Astrocyte (in vitro differentiated cells and primary cell): ENCODE measurements around the gene GRIN2D.

Source experiments
- EZH2 ChIP-seq: IDR thresholded peaks from 2 replicates; pipeline ENCODE4 v1.6.1; 2012; ENCODE audit warnings: mild to moderate bottlenecking, low read length, inconsistent platforms; ENCODE audit not compliant: insufficient read depth
- TF ChIP-seq, protein P1 (sequence below): IDR thresholded peaks from 2 replicates; pipeline ENCODE4 v1.5.1; 2011; ENCODE audit warnings: low read depth, mild to moderate bottlenecking, inconsistent platforms, low read length, moderate library complexity; ENCODE audit not compliant: insufficient read depth

DNA sequence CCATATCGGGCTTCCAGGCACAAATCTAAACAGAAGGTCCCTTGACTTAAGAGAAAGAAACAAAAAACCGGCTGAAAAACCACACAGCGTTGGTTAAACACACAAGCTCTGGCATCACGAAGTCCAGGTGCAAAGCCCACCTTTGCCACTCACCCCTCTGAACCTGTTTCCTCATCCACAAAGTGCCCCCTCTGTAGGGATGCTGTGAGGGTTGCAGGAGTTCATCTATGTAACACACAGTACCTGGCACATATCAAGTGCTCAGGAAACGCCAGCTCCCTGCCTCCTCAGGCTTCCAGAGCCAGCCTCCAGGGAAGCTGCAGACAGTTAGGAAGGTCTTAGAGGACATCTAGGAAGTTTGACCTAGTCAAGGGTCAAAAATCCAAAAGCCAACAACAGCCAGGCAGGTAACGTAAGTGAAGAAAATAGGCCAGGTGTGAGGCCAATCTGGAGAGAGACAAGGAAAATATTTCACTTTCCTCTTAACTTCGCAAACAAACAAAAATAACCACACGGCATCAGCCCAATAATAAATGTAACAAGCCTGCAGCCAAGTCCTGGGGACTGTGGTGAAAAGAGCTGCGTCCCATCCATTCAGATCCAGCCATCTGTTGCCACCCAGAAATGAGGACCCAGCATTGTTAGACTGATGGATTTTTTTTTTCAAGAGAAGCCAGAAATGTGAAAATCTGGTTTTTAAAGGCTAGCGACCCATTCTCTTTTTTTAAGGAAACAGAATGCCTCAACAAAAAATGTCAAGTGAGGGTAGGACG, 12.1 kb upstream of the GRIN2D start:
- TF ChIP-seq, protein P1, sequence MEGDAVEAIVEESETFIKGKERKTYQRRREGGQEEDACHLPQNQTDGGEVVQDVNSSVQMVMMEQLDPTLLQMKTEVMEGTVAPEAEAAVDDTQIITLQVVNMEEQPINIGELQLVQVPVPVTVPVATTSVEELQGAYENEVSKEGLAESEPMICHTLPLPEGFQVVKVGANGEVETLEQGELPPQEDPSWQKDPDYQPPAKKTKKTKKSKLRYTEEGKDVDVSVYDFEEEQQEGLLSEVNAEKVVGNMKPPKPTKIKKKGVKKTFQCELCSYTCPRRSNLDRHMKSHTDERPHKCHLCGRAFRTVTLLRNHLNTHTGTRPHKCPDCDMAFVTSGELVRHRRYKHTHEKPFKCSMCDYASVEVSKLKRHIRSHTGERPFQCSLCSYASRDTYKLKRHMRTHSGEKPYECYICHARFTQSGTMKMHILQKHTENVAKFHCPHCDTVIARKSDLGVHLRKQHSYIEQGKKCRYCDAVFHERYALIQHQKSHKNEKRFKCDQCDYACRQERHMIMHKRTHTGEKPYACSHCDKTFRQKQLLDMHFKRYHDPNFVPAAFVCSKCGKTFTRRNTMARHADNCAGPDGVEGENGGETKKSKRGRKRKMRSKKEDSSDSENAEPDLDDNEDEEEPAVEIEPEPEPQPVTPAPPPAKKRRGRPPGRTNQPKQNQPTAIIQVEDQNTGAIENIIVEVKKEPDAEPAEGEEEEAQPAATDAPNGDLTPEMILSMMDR: no peak
- no peak for TF ChIP-seq EZH2
